HCT116 (cell line): ENCODE results near the gene NFIC. TPM values are rescaled to one million over a fixed set of nuclear protein-coding genes. Genes with fewer than 3 reads are reported as not detected.

Experiments used
- ATAC-seq: fragments of 200-7000 bp; cut with Tn5 transposase; 2 replicates; pipeline ENCODE4 v1.9.1; 2020; ENCODE audit warnings: mild to moderate bottlenecking, moderate library complexity
- BruUV-seq: library from RNA; stranded (reverse); fragments of 400-500 nt; replicated peaks from 2 replicates; lab custom pipeline; 2021; lab: Mats Ljungman, UMichigan
- CTCF ChIA-PET: fragments of 300-600 bp; sonication (Branson Sonifier 250); formaldehyde crosslinking; loops from one replicate; lab custom pipeline; 2021; ENCODE audit warnings: antibody characterized with exemption; lab: Charles Lee
- POLR2A ChIA-PET: fragments of 300-600, 350-600 bp; sonication (Branson Sonifier 250); formaldehyde crosslinking; loops from one replicate; lab custom pipeline; 2021; ENCODE audit warnings: antibody characterized with exemption; lab: Charles Lee
- RAD21 ChIA-PET, 2 experiments: fragments of 300-600 bp; sonication (Branson Sonifier 250); formaldehyde crosslinking; loops; one replicate each; lab custom pipeline; 2023; ENCODE audit warnings: low total read pairs in 2 of 2; ENCODE audit not compliant: uncharacterized antibody in 2 of 2, unreplicated experiment in 2 of 2, low non-redundant PET in 1 of 2; lab: Charles Lee
- DNase-seq: peaks from one replicate; pipeline ENCODE4 v3.0.0-alpha.2; 2010; ENCODE audit warnings: low read depth, low spot score
- H2AFZ ChIP-seq: fragments of 200-600 bp; shearing (Covaris generic), sonication (generic); 2 replicates; pipeline ENCODE4 v1.6.1; 2017; ENCODE audit warnings: low read depth, mixed run types, mixed read lengths, antibody characterized with exemption, low read length; ENCODE audit not compliant: poor library complexity, severe bottlenecking
- H3K27ac ChIP-seq: 2 replicates; pipeline ENCODE4 v1.5.1; 2012; ENCODE audit warnings: low read depth, low read length
- H3K27me3 ChIP-seq: fragments of 200-600 bp; sonication (generic); 2 replicates; pipeline ENCODE4 v1.6.1; 2016; ENCODE audit warnings: mixed run types, low read length, mixed read lengths; ENCODE audit not compliant: insufficient read depth
- H3K36me3 ChIP-seq, 2 experiments: fragments of 200-500 bp in 1 of 2; fragments of 200-600 bp in 1 of 2; sonication (Bioruptor generic) in 1 of 2; sonication (generic) in 1 of 2; 2 replicates each; pipeline versions ENCODE4 v1.5.1 to v1.6.1; 2014 to 2016; ENCODE audit warnings: low read length in 2 of 2, inconsistent platforms in 1 of 2, mixed read lengths in 1 of 2, mixed run types in 1 of 2; ENCODE audit not compliant: insufficient read depth in 2 of 2, control insufficient read depth in 1 of 2
- H3K4me1 ChIP-seq, 2 experiments: fragments of 200-600 bp in 1 of 2; sonication (generic) in 1 of 2; 2 replicates each; pipeline versions ENCODE4 v1.5.1 to v1.6.1; 2012 to 2017; ENCODE audit warnings: low read length in 2 of 2, inconsistent platforms in 1 of 2, mild to moderate bottlenecking in 1 of 2, mixed read lengths in 1 of 2, mixed run types in 1 of 2, moderate library complexity in 1 of 2; ENCODE audit not compliant: insufficient read depth in 2 of 2, control insufficient read depth in 1 of 2
- H3K4me2 ChIP-seq: fragments of 200-600 bp; sonication (generic); 2 replicates; pipeline ENCODE4 v1.6.1; 2017; ENCODE audit warnings: mixed run types, low read length, mixed read lengths
- H3K4me3 ChIP-seq, 2 experiments: fragments of 200-600 bp in 1 of 2; sonication (generic) in 1 of 2; replicated peaks in 1 of 2; 2 replicates each; pipeline ENCODE4 v1.5.1; 2011 to 2016; ENCODE audit warnings: low read length in 2 of 2, control low read depth in 1 of 2, low read depth in 1 of 2, mild to moderate bottlenecking in 1 of 2, mixed read lengths in 1 of 2, mixed run types in 1 of 2
- H3K79me2 ChIP-seq: fragments of 200-600 bp; sonication (generic); 2 replicates; pipeline ENCODE4 v1.6.1; 2017; ENCODE audit warnings: mild to moderate bottlenecking, mixed run types, low read length, moderate library complexity, mixed read lengths; ENCODE audit not compliant: insufficient read depth
- H3K9ac ChIP-seq: fragments of 200-600 bp; sonication (generic); 2 replicates; pipeline ENCODE4 v1.6.1; 2016; ENCODE audit warnings: low read length, mixed read lengths
- H3K9me2 ChIP-seq: fragments of 200-600 bp; sonication (generic), shearing (Covaris generic); 2 replicates; pipeline ENCODE4 v1.6.1; 2017; ENCODE audit warnings: mixed run types, mild to moderate bottlenecking, moderate library complexity; ENCODE audit not compliant: insufficient read depth
- H3K9me3 ChIP-seq, 2 experiments: fragments of 200-500 bp in 1 of 2; fragments of 200-600 bp in 1 of 2; sonication (Bioruptor generic) in 1 of 2; sonication (generic) in 1 of 2; 2 replicates each; pipeline ENCODE4 v1.6.1; 2014 to 2017; ENCODE audit warnings: low read length in 2 of 2, mixed read lengths in 2 of 2, inconsistent platforms in 1 of 2, low read depth in 1 of 2, mild to moderate bottlenecking in 1 of 2, mixed run types in 1 of 2, moderate library complexity in 1 of 2; ENCODE audit not compliant: control insufficient read depth in 1 of 2, insufficient read depth in 1 of 2
- H4K20me1 ChIP-seq: fragments of 200-600 bp; sonication (generic), shearing (Covaris generic); 2 replicates; pipeline ENCODE4 v1.6.1; 2017; ENCODE audit warnings: mixed run types, mild to moderate bottlenecking, moderate library complexity; ENCODE audit not compliant: insufficient read depth
- ATF3 ChIP-seq: IDR thresholded peaks from 2 replicates; pipeline ENCODE4 v1.6.1; 2012
- CBX3 ChIP-seq: IDR thresholded peaks from 2 replicates; pipeline ENCODE4 v1.6.1; 2012; ENCODE audit warnings: low read depth
- EGR1 ChIP-seq: IDR thresholded peaks from 2 replicates; pipeline ENCODE4 v1.6.1; 2012; ENCODE audit warnings: low read depth
- EZH2phosphoT487 ChIP-seq: fragments of 200-600 bp; IDR thresholded peaks from 2 replicates; pipeline ENCODE4 v1.6.1; 2018; ENCODE audit warnings: antibody characterized with exemption, borderline replicate concordance
- POLR2AphosphoS5 ChIP-seq: IDR thresholded peaks from 2 replicates; pipeline ENCODE4 v1.6.1; 2011; ENCODE audit warnings: mild to moderate bottlenecking, low read depth, low read length, moderate library complexity
- RAD21 ChIP-seq: IDR thresholded peaks from 2 replicates; pipeline ENCODE4 v1.6.1; 2012; ENCODE audit warnings: low read depth, mild to moderate bottlenecking
- REST ChIP-seq: IDR thresholded peaks from 2 replicates; pipeline ENCODE4 v1.6.1; 2012; ENCODE audit warnings: low read depth
- SIN3A ChIP-seq: IDR thresholded peaks from 2 replicates; pipeline ENCODE4 v1.6.1; 2012; ENCODE audit warnings: low read depth
- SP1 ChIP-seq: IDR thresholded peaks from 2 replicates; pipeline ENCODE4 v1.6.1; 2012; ENCODE audit warnings: low read depth
- SRF ChIP-seq: IDR thresholded peaks from 2 replicates; pipeline ENCODE4 v1.6.1; 2012; ENCODE audit warnings: low read depth
- YY1 ChIP-seq: IDR thresholded peaks from 2 replicates; pipeline ENCODE4 v1.6.1; 2011; ENCODE audit warnings: low read length, low read depth, moderate library complexity, mild to moderate bottlenecking; ENCODE audit not compliant: insufficient replicate concordance; ENCODE audit errors: extremely low read depth
- ZNF274 ChIP-seq: fragments of 200-500 bp; sonication (Bioruptor generic); IDR thresholded peaks from 2 replicates; pipeline ENCODE4 v1.6.1; 2014; ENCODE audit warnings: mild to moderate bottlenecking, low read depth, low read length, inconsistent platforms
- intact Hi-C: fragments of 100-400 bp; cut with micrococcal nuclease; formaldehyde crosslinking; loops from 2 replicates; pipeline ENCODE4 v1.10.0; 2022
- total RNA-seq: library from RNA; stranded (reverse); gene quantifications from one replicate; pipeline ENCODE4 v1.2.1, GENCODE V29; 2021; ENCODE audit not compliant: unreplicated experiment
- TF ChIP-seq, protein P1 (sequence below): IDR thresholded peaks from 2 replicates; pipeline ENCODE4 v1.6.1; 2012
- TF ChIP-seq, protein P2 (sequence below), 3 experiments: fragments of 200-600 bp in 1 of 3; sonication (generic) in 1 of 3; IDR thresholded peaks in 2 of 3; conservative IDR thresholded peaks in 1 of 3; 2 replicates each; pipeline ENCODE4 v1.5.1; 2012 to 2017; ENCODE audit warnings: low read depth in 2 of 3, low read length in 2 of 3, antibody characterized with exemption in 1 of 3, borderline replicate concordance in 1 of 3, control low read depth in 1 of 3, mild to moderate bottlenecking in 1 of 3, mixed read lengths in 1 of 3, mixed run types in 1 of 3, moderate library complexity in 1 of 3; ENCODE audit not compliant: insufficient read depth in 1 of 3

NFIC gene
- total RNA-seq, 1 experiment from 2014 or later, result 116 TPM

- no TSS peak for BruUV-seq
- Histone ChIP-seq H4K20me1 (peaks cover 3% of the 10 kb centered on the region; the same call in 1 of the 2 replicates), H3K9me2 (no peaks in the 10 kb centered on the region), H3K4me1 (peaks cover 0 to 5% of the 10 kb centered on the region in 2 experiments; a peak in 1 of 4 replicates), H3K36me3 (peaks cover 13 to 47% of the 10 kb centered on the region in 2 experiments), H3K4me2 (no peak overlapping the region), H3K27ac (no peak overlapping the region), H3K4me3 (no peak overlapping the region), H3K79me2 (peaks cover 11% of the 10 kb centered on the region; the same call in 1 of the 2 replicates), H2AFZ (no peak overlapping the region), H3K9me3 (no peaks in the 10 kb centered on the region), H3K27me3 (no peaks in the 10 kb centered on the region), H3K9ac (no peak overlapping the region)
- DNase-seq, result no peak
- ChIA-PET RAD21 (no interaction called here), POLR2A (no interaction called here), CTCF (no interaction called here)
- ATAC-seq, result no peak
- TF ChIP-seq EGR1 (no peak), POLR2AphosphoS5 (no peak), SP1 (no peak), RAD21 (no peak), YY1 (no peak)
- TF ChIP-seq, protein P1, sequence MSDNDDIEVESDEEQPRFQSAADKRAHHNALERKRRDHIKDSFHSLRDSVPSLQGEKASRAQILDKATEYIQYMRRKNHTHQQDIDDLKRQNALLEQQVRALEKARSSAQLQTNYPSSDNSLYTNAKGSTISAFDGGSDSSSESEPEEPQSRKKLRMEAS, result no peak
- intact Hi-C loops, result no loop called here
These were observed 87.5 kb downstream of the NFIC start for GRCh38 chr19:3453840-3454239.

DNA sequence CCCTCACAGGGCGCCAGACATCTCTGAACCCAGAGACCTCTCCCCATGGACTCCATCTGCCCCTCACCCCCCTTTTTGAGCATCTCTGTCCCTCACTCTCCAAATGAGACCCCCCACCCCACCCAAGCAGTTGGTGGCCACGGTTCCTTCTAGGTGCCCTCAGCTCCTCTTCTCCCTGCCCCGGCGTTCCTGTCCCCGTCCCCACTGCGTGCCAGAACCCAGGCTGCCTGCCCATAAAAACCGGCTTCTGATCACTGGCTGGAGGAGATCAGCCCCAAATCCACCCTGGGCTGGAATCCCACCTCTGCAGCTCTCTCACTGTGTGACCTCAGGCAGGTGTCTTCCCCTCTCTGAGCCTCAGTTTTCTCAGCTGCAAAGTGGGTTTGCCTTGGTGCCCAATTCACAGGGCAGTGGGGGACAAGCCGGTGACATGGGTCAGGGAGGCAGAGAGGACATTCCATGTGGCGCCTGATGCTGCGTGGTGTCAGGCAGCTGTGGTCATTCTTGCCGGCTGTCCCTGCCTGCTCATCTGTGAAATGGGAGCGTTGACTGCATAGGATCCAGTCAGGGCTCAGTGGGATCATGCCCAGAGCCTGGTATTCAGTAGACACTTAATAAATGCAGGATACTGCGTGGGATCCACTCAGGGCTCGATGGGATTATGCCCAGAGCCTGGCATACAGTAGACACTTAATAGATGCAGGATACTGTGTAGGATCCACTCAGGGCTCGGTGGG is 88.4 kb downstream of the NFIC start:
- POLR2A ChIA-PET, result no interaction called here
- H3K4me3 ChIP-seq, result no peak overlapping the region
- no peaks in the 10 kb centered on the region for H3K27me3 ChIP-seq
- no peaks in the 10 kb centered on the region for H3K9me2 ChIP-seq
- intact Hi-C loops, result no loop called here
- ATAC-seq (no peak), DNase-seq (no peak)
- CTCF ChIA-PET, result no interaction called here
- peaks cover 13 to 41% of the 10 kb centered on the region in 2 experiments for H3K36me3 ChIP-seq
- H3K4me2 ChIP-seq, result no peak overlapping the region
- no peaks in the 10 kb centered on the region for H3K9me3 ChIP-seq
- no peak overlapping the region for H2AFZ ChIP-seq
- H3K9ac ChIP-seq, result no peak overlapping the region
- peaks cover 3% of the 10 kb centered on the region; the same call in 1 of the 2 replicates for H4K20me1 ChIP-seq
- BruUV-seq, result no TSS peak
- H3K27ac ChIP-seq, result no peak overlapping the region
- H3K4me1 ChIP-seq, result peaks cover 0 to 5% of the 10 kb centered on the region in 2 experiments; a peak in 1 of 4 replicates
- RAD21 ChIA-PET, result no interaction called here
- H3K79me2 ChIP-seq, result peaks cover 11% of the 10 kb centered on the region; the same call in 1 of the 2 replicates
- TF ChIP-seq REST (no peak), ATF3 (no peak), ZNF274 (no peak), SRF (no peak), POLR2AphosphoS5 (no peak), CBX3 (no peak), RAD21 (no peak), EZH2phosphoT487 (no peak), SIN3A (no peak)
- TF ChIP-seq, protein P2, sequence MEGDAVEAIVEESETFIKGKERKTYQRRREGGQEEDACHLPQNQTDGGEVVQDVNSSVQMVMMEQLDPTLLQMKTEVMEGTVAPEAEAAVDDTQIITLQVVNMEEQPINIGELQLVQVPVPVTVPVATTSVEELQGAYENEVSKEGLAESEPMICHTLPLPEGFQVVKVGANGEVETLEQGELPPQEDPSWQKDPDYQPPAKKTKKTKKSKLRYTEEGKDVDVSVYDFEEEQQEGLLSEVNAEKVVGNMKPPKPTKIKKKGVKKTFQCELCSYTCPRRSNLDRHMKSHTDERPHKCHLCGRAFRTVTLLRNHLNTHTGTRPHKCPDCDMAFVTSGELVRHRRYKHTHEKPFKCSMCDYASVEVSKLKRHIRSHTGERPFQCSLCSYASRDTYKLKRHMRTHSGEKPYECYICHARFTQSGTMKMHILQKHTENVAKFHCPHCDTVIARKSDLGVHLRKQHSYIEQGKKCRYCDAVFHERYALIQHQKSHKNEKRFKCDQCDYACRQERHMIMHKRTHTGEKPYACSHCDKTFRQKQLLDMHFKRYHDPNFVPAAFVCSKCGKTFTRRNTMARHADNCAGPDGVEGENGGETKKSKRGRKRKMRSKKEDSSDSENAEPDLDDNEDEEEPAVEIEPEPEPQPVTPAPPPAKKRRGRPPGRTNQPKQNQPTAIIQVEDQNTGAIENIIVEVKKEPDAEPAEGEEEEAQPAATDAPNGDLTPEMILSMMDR (IDR thresholded peaks at IDR 0.05 in 2 of 3, conservative IDR thresholded peaks at IDR 0.05 in 1 of 3; ENCODE audit: borderline replicate concordance in 1 of 3, insufficient read depth in 1 of 3, low read depth in 2 of 3, low read length in 2 of 3), result no peak
